Stimulated activated CD8-positive, alpha-beta memory T cell treated with anti-CD3 and anti-CD28 coated beads, Interleukin-12 subunit alpha, Interleukin-12 subunit beta, amount 100 ng/mL, for 1 hour (primary cell): ENCODE data around the gene ERMAP.

Experiments used
- DNase-seq: peaks from one replicate; pipeline ENCODE4 v3.0.0-alpha.2; 2020; ENCODE audit warnings: low read depth

ERMAP gene

GRCh38 chr1:42816585-42817439, at the start of gene ERMAP, which contains the start of gene SVBP:
Gene ERMAP (plus strand): TSS chr1:42817122. CDS start chr1:42830449, 13,327 bp downstream.
Gene SVBP (minus strand): TSS chr1:42817397. CDS start chr1:42816544, 853 bp downstream.
- DNase-seq = peak; percentile 94

GRCh38 chr1:42767510-42768000, 49.4 kb upstream of the ERMAP start:
- no peak for DNase-seq

- DNase-seq = no peak
Measured at GRCh38 chr1:42768172-42768571, 48.8 kb upstream of the ERMAP start.

GRCh38 chr1:42769811-42770210, 47.1 kb upstream of the ERMAP start:
- DNase-seq = no peak

- DNase-seq = no peak
Measured at GRCh38 chr1:42773420-42773819, 43.5 kb upstream of the ERMAP start.

GRCh38 chr1:42774928-42775526, 41.9 kb upstream of the ERMAP start:
- DNase-seq = no peak

- DNase-seq = no peak
Measured at GRCh38 chr1:42776502-42776901, 40.4 kb upstream of the ERMAP start.

GRCh38 chr1:42777852-42778251, 39.1 kb upstream of the ERMAP start:
- DNase-seq = no peak

- DNase-seq = no peak
Measured at GRCh38 chr1:42779725-42780124, 37.2 kb upstream of the ERMAP start.

GRCh38 chr1:42780176-42780575, 36.7 kb upstream of the ERMAP start:
- DNase-seq = no peak

GRCh38 chr1:42783092-42783491, 33.8 kb upstream of the ERMAP start:
- no peak for DNase-seq

GRCh38 chr1:42784547-42784945, 32.4 kb upstream of the ERMAP start:
- no peak for DNase-seq

GRCh38 chr1:42784946-42785693, 31.8 kb upstream of the ERMAP start, which contains the start of gene TMEM269:
Gene TMEM269 (plus strand): TSS chr1:42784991. CDS start chr1:42789894, 4,903 bp downstream.
- DNase-seq = peak; percentile 6

GRCh38 chr1:42786097-42786496, 30.8 kb upstream of the ERMAP start:
- DNase-seq = no peak

- DNase-seq = no peak
Measured at GRCh38 chr1:42788021-42788420, 28.9 kb upstream of the ERMAP start.

GRCh38 chr1:42793824-42794223, 23.1 kb upstream of the ERMAP start:
- no peak for DNase-seq

- DNase-seq = no peak
Measured at GRCh38 chr1:42797414-42797813, 19.5 kb upstream of the ERMAP start.

GRCh38 chr1:42797979-42798378, 18.9 kb upstream of the ERMAP start:
- no peak for DNase-seq

GRCh38 chr1:42801832-42802473, 15.0 kb upstream of the ERMAP start:
- no peak for DNase-seq

- DNase-seq = no peak
Measured at GRCh38 chr1:42806171-42806570, 10.8 kb upstream of the ERMAP start.

GRCh38 chr1:42806593-42806992, 10.3 kb upstream of the ERMAP start:
- no peak for DNase-seq
